Colonic mucosa (tissue), 4 donors: ENCODE data around the gene TRMU. TPM values are rescaled to one million over a fixed set of nuclear protein-coding genes. Genes with fewer than 3 reads are reported as not detected.

Source experiments
- DNase-seq: peaks from one replicate; pipeline ENCODE4 v3.0.0-alpha.2; 2020
- H3K27ac ChIP-seq: fragments of 200-600 bp; one replicate; pipeline ENCODE4 v1.8.0; 2021
- H3K27me3 ChIP-seq: fragments of 200-600 bp; one replicate; pipeline ENCODE4 v1.8.0; 2021
- H3K36me3 ChIP-seq: fragments of 200-600 bp; one replicate; pipeline ENCODE4 v1.8.0; 2021
- H3K4me1 ChIP-seq: fragments of 200-600 bp; one replicate; pipeline ENCODE4 v1.8.0; 2021; ENCODE audit warnings: mild to moderate bottlenecking
- H3K4me3 ChIP-seq: fragments of 200-600 bp; one replicate; pipeline ENCODE4 v1.8.0; 2021
- H3K9ac ChIP-seq, 2 donors: one replicate each; pipeline ENCODE4 v1.7.0; 2013; ENCODE audit warnings: control low read depth in 2 of 2, low read depth in 2 of 2, low read length in 2 of 2
- H3K9me3 ChIP-seq: fragments of 200-600 bp; one replicate; pipeline ENCODE4 v1.8.0; 2021
- CTCF ChIP-seq: fragments of 200-600 bp; IDR thresholded peaks from one replicate; pipeline ENCODE4 v1.8.0; 2022; ENCODE audit warnings: antibody characterized with exemption, mild to moderate bottlenecking
- intact Hi-C: fragments of 100-400 bp; cut with DNase I; formaldehyde crosslinking; loops from one replicate; pipeline ENCODE4 v1.14.1; 2022
- total RNA-seq, 2 donors: library from RNA; stranded (reverse); fragmentation: NEBNext Ultra II Directional in 1 of 2; extraction: Animal tissue kit (Norgen Biotek cat#: 25700) in 1 of 2; gene quantifications; one replicate each; pipeline ENCODE4 v1.2.1, GENCODE V29; 2021
- donor health status: healthy.
- donor health status: DM: no; HTN: no; CAD: no.
- donor health status: DM: no; HTN: no; CAD: no.

TRMU gene
- total RNA-seq, 2 donors from 2014 or later: 25.2 to 71.8 TPM

GRCh38 chr22:46362934-46363515 lies 27.5 kb downstream of the TRMU start:
- TF ChIP-seq CTCF: no peak
- no peaks in the 10 kb centered on the region for H3K4me1 ChIP-seq
- no peaks in the 10 kb centered on the region for H3K27me3 ChIP-seq
- no peak overlapping the region for H3K27ac ChIP-seq
- intact Hi-C loops: loop anchor here (10.0 kb wide), 1 partner anchor 82 kb away; no protein-coding TSS in a partner anchor
- H3K9me3 ChIP-seq: no peaks in the 10 kb centered on the region
- no peak overlapping the region for H3K4me3 ChIP-seq
- H3K9ac ChIP-seq: no peak overlapping the region
- H3K36me3 ChIP-seq: no peaks in the 10 kb centered on the region
- DNase-seq: no peak

GRCh38 chr22:46363611-46364321 lies 28.3 kb downstream of the TRMU start:
- intact Hi-C loops: loop anchor here (10.0 kb wide), 1 partner anchor 81 kb away; no protein-coding TSS in a partner anchor
- Histone ChIP-seq H3K36me3 (no peaks in the 10 kb centered on the region), H3K9ac (no peak overlapping the region), H3K27me3 (no peaks in the 10 kb centered on the region), H3K4me3 (no peak overlapping the region), H3K9me3 (no peaks in the 10 kb centered on the region), H3K4me1 (no peaks in the 10 kb centered on the region), H3K27ac (no peak overlapping the region)
- DNase-seq: no peak
- no peak for TF ChIP-seq CTCF

- Histone ChIP-seq H3K4me1 (no peaks in the 10 kb centered on the region), H3K9me3 (no peaks in the 10 kb centered on the region), H3K9ac (no peak overlapping the region), H3K36me3 (no peaks in the 10 kb centered on the region), H3K27me3 (no peaks in the 10 kb centered on the region), H3K27ac (no peak overlapping the region), H3K4me3 (no peak overlapping the region)
- no peak for TF ChIP-seq CTCF
- intact Hi-C loops: loop anchor here (10.0 kb wide), 1 partner anchor 80 kb away; no protein-coding TSS in a partner anchor
- DNase-seq: no peak
Observed at GRCh38 chr22:46364341-46365165, 29.0 kb downstream of the TRMU start.

- no peaks in the 10 kb centered on the region for H3K36me3 ChIP-seq
- no peaks in the 10 kb centered on the region for H3K9me3 ChIP-seq
- H3K9ac ChIP-seq: no peak overlapping the region
- H3K4me3 ChIP-seq: no peak overlapping the region
- no peak overlapping the region for H3K27ac ChIP-seq
- no peak for TF ChIP-seq CTCF
- intact Hi-C loops: loop anchor here (10.0 kb wide), 1 partner anchor 80 kb away; no protein-coding TSS in a partner anchor
- no peaks in the 10 kb centered on the region for H3K27me3 ChIP-seq
- DNase-seq: no peak
- H3K4me1 ChIP-seq: no peaks in the 10 kb centered on the region
Observed at GRCh38 chr22:46365166-46365624, 29.7 kb downstream of the TRMU start.

GRCh38 chr22:46366327-46366731 lies 30.8 kb downstream of the TRMU start:
- DNase-seq: no peak
- intact Hi-C loops: loop anchor here (10.0 kb wide), 1 partner anchor 78 kb away; no protein-coding TSS in a partner anchor

More at GRCh38 chr22:46366327-46366731, 30.8 kb downstream of the TRMU start:
- Histone ChIP-seq H3K4me1 (peaks cover 3% of the 10 kb centered on the region), H3K9me3 (no peaks in the 10 kb centered on the region), H3K27ac (no peak overlapping the region), H3K36me3 (no peaks in the 10 kb centered on the region), H3K9ac (no peak overlapping the region), H3K27me3 (no peaks in the 10 kb centered on the region), H3K4me3 (no peak overlapping the region)
- no peak for TF ChIP-seq CTCF
